ENCODE measurements around the gene MRNIP.

MRNIP gene

GRCh38 chr5:179820483-179821297 is 37.9 kb downstream of the MRNIP start, which contains the start of gene SQSTM1:
TSS of gene SQSTM1 (plus strand) at chr5:179820905. CDS start at chr5:179820937, 32 bp downstream.
- H3K4me3 ChIP-seq (ENCODE audit: low read length) = peak within 1 kb of the TSS; percentile 73
- TF ChIP-seq, protein P1, sequence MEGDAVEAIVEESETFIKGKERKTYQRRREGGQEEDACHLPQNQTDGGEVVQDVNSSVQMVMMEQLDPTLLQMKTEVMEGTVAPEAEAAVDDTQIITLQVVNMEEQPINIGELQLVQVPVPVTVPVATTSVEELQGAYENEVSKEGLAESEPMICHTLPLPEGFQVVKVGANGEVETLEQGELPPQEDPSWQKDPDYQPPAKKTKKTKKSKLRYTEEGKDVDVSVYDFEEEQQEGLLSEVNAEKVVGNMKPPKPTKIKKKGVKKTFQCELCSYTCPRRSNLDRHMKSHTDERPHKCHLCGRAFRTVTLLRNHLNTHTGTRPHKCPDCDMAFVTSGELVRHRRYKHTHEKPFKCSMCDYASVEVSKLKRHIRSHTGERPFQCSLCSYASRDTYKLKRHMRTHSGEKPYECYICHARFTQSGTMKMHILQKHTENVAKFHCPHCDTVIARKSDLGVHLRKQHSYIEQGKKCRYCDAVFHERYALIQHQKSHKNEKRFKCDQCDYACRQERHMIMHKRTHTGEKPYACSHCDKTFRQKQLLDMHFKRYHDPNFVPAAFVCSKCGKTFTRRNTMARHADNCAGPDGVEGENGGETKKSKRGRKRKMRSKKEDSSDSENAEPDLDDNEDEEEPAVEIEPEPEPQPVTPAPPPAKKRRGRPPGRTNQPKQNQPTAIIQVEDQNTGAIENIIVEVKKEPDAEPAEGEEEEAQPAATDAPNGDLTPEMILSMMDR (IDR thresholded peaks at IDR 0.05; ENCODE audit: insufficient read depth, low read depth, low read length, missing control alignments) = no peak
- DNase-seq (ENCODE audit: low read depth) = peak; percentile 81

DNA sequence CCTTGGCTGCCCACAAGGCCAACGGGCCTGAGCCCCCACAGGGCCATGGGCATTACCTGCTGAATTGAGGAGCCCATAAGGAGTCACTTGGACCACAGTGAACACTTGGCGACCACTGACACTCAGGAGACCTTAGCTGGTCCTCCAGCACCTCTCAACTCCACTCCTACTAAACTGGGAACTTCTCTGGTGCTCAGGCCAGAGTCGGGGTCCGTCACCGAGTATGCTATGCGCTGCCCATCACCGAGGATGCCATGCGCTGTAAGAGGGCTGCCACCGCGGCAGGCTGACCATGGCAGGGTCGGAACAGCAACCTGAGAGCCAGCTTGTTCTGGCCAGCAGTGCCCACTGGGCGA is 38.5 kb downstream of the MRNIP start:
- DNase-seq (ENCODE audit: low read depth) = no peak
- TF ChIP-seq, protein P1 (IDR thresholded peaks at IDR 0.05; ENCODE audit: insufficient read depth, low read depth, low read length, missing control alignments) = no peak
- H3K4me3 ChIP-seq (ENCODE audit: low read length) = peak overlapping the region; percentile 73

- peak; percentile 59 for DNase-seq (ENCODE audit: low read depth)
- TF ChIP-seq, protein P1 (IDR thresholded peaks at IDR 0.05; ENCODE audit: insufficient read depth, low read depth, low read length, missing control alignments) = no peak
- no peak overlapping the region for H3K4me3 ChIP-seq (ENCODE audit: low read length)
These were observed 39.1 kb downstream of the MRNIP start for GRCh38 chr5:179819296-179820126.

- H3K4me3 ChIP-seq (ENCODE audit: low read length) = no peak overlapping the region
- peak; percentile 94 for DNase-seq (ENCODE audit: low read depth)
- TF ChIP-seq, protein P1 (IDR thresholded peaks at IDR 0.05; ENCODE audit: insufficient read depth, low read depth, low read length, missing control alignments) = no peak
These were observed 39.8 kb downstream of the MRNIP start for GRCh38 chr5:179818746-179819295.

- no peak for DNase-seq (ENCODE audit: low read depth)
- no peak overlapping the region for H3K4me3 ChIP-seq (ENCODE audit: low read length)
- TF ChIP-seq, protein P1 (IDR thresholded peaks at IDR 0.05; ENCODE audit: insufficient read depth, low read depth, low read length, missing control alignments) = no peak
These were observed 40.5 kb downstream of the MRNIP start for GRCh38 chr5:179817890-179818745.

GRCh38 chr5:179817470-179817840 is 41.2 kb downstream of the MRNIP start:
- H3K4me3 ChIP-seq (ENCODE audit: low read length) = peak overlapping the region; percentile 27
- no peak for DNase-seq (ENCODE audit: low read depth)
- TF ChIP-seq, protein P1 (IDR thresholded peaks at IDR 0.05; ENCODE audit: insufficient read depth, low read depth, low read length, missing control alignments) = no peak

Measured in epithelial cell of esophagus (primary cell).